GM23248 (cell line): ENCODE results near the gene CRTAC1.

ENCODE experiments used
- EZH2 ChIP-seq: fragments of 200-600 bp; sonication (generic); IDR thresholded peaks from 2 replicates; pipeline ENCODE4 v1.6.1; 2018; ENCODE audit warnings: antibody characterized with exemption, mild to moderate bottlenecking; ENCODE audit not compliant: insufficient read depth, poor library complexity, severe bottlenecking
- EZH2phosphoT487 ChIP-seq: fragments of 200-600 bp; sonication (generic); IDR thresholded peaks from 2 replicates; pipeline ENCODE4 v1.6.1; 2018; ENCODE audit warnings: antibody characterized with exemption, moderate library complexity, mild to moderate bottlenecking, low read depth; ENCODE audit not compliant: insufficient read depth

- no peak for TF ChIP-seq EZH2phosphoT487
- TF ChIP-seq EZH2 = no peak
Measured at GRCh38 chr10:98035599-98035998, 5.2 kb upstream of the CRTAC1 start.
